NCI-H2196 treated with DMSO at 0.1 percent for 48 hours (cell line): Measurements from ENCODE around the gene ZFAND2A.

Source experiments
- DNase-seq: peaks from one replicate; lab custom pipeline; 2025; ENCODE audit not compliant: unreplicated experiment; lab: John Stamatoyannopoulos, UW

Gene ZFAND2A

GRCh38 chr7:1109581-1110310 is 50.2 kb downstream of the ZFAND2A start:
- DNase-seq: no peak

DNA sequence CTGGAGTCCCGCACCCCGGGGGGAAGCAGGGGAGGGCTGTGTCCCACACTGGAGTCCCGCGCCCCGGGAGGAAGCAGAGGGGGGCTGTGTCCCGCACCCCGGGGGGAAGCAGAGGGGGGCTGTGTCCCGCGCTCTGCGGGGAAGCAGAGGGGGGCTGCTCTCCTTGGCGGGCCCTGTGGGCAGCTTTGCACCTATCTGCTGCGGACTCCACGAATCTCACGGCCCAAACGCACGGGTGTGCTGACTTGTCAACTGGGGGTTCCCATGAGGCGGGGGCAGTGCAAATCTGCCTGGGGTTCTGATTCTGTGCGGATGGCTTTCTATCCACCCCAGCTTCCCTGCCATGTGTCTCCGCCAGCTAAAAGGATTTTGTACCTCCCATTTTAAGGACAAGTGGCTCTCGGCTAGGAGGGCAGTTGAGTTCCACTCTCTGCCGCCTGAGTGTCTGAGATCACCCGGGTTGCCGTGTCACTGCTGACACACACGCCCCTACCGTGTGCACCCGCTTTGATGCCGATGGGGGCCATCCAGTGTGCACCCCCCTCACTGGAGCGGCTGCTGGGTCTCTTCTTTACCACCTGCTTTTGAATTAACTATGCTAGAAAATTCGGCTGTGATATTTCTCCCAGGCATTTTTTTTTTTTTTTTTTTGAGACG is 51.6 kb downstream of the ZFAND2A start:
- no peak for DNase-seq

DNA sequence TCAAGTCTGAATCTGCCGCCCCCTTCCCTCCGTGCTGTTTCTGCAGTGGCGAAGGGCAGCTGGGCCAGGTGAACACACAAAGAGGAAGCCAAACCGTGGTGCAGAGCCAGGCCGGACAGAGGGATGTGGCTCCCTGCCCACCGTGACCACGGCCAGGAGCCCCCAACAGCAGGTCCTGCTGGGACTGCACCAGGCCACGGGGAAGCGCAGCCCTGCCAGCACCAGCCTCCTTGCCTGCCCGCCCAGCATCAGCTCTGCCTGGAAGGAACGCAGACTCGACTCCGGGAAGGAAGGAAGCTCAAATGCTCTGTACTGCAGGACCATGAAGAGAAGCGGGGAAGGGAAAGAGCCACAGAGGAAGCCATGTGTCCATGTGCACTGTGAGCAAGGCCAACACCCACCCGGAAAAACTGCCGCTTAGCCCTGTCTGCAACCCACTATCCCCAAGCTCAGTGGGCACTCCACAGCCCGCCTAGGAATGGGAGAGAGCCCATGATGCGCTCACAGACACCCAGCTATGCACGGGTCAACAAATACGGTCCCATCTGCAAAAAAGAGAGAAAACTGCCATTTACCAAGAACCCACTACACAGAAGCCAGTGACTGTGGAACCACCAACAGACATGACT is 53.1 kb downstream of the ZFAND2A start:
- DNase-seq: no peak

DNA sequence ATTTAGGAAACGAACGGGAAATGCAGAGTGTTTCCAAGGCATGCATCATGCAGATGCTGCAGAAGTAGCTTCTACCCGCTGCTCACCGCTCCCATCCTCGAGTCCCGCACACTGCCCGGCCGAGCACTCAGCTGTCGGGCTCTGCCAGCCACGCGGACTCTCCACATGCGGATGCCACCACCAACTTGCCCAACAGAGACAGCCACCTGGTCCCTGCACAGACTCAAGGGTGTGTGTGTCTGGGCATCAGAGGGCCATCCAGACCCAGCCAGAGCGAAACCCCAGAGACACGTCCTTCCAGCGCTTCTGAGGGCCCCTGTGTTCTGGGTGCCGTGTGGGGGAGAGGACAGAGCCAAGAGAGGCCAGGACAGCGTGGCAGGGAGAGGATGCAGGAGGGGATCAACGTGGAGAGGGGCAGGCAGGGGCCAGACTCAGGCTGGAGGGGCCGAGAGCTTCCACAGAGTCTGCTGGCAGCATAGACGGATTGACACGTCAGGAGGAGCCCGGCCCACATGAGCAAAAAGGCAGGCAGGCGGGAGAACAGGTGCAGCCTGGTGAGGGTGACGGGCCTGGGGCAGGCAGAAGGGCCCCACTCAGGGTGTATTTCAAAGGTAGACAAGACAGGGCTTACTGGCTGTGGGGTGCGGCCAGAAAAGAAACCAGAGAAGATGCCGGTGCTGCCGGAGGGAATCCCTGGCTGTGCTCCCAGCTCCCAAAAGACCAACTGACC is 53.8 kb downstream of the ZFAND2A start:
- DNase-seq: no peak

DNA sequence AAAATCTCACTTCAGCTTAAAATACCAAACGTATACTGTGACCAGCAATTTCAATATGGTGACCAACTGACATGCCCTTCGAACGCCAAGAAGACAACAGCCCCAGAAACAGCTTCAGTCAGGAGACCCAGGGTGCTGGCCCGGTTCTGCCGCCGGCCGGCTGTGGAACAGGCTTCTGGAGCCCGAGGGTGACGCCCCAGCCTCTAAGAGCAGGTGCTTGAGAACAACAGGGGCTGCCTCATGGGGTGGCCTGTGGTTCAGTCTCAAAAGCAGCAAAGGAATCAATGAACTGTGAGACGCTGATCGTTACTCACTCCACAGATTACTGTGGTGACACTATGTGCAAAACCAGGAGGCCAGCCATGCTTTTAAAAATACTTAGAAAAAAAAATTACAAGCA is 54.8 kb downstream of the ZFAND2A start:
- DNase-seq: no peak

DNA sequence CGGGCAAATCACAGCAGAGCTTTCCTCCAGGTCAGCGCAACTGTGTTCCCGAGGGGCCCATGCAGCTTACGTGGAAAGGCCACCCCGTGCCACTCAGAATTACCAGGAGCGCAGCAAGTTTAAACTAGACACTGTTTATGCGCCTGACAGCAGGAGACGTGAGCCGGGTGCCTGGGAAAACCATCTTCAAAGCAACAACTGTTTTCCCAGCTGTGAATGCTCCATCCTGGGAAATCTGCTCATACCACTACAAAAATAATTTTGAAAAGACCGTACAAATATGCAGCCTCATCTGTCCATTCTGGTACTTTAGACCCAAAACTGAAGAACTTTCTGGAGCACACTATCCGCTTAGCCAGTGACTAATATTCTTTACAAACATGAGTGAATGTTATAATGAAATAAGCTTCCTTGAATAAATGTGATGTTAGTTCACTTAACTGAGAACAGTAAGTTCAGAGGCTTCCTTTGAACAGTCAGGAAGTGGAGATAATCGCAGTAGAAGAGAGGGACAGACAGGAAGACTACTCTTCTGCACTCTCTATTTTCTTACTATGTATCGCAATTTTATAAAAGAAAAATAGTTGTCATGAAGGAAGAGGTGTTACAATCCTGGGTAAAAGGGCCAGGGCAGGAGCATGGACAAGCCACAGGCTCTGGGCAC is 55.3 kb downstream of the ZFAND2A start:
- DNase-seq: no peak

GRCh38 chr7:1103789-1104515 is 56.0 kb downstream of the ZFAND2A start:
- no peak for DNase-seq

DNA sequence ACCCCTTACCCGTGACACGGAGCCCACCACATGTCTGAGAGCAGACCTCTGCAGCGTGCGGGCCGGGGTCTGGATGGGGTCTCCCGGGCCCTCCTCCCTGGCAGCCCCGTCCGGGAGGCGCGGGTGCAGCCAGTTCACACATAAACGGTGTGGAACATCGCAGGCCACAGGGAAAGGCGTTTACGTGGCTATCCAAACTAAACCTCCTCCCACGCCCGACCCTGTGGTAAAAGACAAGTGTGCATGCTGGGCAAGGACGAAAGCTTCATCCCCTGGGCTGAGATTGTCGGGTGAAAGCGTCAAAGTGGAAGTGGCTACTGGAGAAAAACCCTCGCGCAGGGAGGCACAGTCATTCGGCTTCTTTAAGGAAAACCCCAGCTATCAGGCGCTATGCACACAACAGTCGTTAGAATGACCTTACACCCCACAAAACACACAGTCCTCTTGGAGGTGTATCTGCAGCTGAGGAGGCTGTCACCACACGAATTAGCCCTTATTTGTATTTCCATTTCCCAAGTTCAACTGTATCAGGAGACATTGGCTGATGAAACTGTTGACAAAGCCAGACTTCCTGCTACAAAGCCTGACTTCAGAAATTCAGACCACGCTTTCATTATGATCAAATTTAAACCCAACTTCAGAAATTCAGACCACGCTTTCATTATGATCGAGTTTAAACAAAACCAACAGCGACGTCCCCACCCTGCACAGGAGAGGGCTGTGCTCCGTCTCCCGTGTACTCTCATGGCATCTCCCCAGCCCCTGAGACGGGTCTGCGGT is 56.8 kb downstream of the ZFAND2A start:
- DNase-seq: no peak
